GM04503 (cell line): Measurements from ENCODE around the gene INHBE.
"Not testable (repeated sequence)": the region's sequence is repeated elsewhere in the genome, so short reads cannot be mapped to it uniquely, and the experiment has no call there.

Source experiments
- DNase-seq: peaks from one replicate; pipeline ENCODE4 v3.0.0-alpha.2; 2012; ENCODE audit warnings: low read depth

INHBE gene

DNA sequence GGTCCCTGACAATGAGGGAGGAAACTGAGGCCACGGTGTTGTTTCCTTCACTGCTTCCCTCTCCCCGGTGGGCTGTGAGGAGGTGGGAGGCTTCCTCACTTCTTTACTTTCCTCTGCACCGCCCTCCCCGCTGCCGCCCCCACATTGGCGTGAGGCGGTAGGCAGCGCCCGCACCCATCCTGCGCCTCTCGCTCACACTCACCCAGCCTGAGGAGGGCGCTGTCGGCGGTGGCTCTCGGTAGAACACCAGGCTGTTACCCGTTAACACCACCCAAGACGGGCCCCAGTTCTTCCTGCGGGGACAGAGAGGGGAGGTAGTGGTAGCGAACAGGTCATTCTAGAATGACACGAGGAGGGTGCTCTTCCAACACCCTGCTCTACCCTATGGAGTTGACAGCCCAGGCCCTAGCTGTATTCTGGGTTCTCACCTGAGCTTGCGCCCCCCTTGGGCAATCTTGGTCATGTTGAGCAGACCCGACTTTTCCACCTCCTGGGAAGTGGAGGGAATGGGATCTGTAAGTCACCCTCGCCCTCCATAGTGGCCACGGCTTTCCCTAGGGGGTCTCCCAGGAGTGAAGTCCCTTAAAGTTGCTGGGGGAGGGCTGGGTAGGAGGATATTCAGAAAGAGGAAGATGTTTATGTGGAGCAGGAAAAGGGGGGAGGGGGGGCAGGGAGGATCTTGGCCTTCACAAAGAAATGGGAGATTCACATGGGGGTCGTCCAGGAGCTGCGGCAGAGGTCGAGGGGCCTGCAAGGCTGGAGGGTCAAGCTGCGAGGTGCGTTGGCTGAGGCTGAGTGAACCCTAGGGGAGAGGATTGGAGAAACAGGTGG, 21.3 kb downstream of the INHBE start:
- DNase-seq: no peak

DNA sequence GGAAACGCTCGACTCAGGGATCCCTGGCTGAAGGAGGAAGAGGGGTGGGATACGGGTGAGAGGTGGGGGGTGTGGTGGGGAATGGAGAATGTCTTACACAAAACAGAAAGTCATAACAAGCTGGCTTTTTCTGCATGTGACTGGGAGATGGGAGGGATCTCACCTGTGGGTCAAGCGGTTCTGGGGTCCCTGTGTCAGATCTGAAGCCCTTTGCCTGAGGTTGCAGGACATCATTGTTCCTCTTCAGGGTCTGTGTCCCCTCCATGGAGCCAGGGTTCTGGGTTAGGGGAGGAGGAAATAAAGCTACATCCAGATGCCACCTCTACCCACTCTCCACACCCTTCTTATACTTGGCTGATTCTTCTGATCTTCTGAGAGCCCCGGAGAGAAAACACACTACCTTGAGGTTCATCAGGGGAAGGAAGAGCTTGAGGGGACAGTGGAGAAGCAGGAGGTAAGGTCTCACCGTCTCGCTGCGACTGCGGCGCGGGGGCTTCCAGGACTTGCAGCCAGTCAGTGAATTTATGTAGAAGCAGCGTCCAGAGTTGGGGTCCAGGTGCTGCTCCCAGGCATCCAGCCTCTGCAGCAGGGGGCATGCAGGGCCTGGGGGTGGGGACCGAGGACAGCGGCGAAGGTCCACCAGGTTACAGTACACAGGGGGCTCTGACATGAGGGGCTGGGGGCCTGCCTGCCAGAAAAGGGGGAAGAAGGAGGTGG, 22.0 kb downstream of the INHBE start:
- DNase-seq: no peak

- DNase-seq: no peak
Observed at GRCh38 chr12:57477710-57478681, 22.9 kb downstream of the INHBE start.

GRCh38 chr12:57479043-57479375, 23.9 kb downstream of the INHBE start:
- DNase-seq: no peak

- no peak for DNase-seq
Observed at GRCh38 chr12:57479376-57480115, 24.4 kb downstream of the INHBE start, which contains the start of gene ARHGAP9. Gene ARHGAP9 (minus strand): TSS chr12:57479866. CDS start chr12:57479406, 460 bp downstream.

GRCh38 chr12:57481671-57482070, 26.6 kb downstream of the INHBE start:
- no peak for DNase-seq

GRCh38 chr12:57483466-57483865, 28.4 kb downstream of the INHBE start:
- peak; percentile 44 for DNase-seq

DNA sequence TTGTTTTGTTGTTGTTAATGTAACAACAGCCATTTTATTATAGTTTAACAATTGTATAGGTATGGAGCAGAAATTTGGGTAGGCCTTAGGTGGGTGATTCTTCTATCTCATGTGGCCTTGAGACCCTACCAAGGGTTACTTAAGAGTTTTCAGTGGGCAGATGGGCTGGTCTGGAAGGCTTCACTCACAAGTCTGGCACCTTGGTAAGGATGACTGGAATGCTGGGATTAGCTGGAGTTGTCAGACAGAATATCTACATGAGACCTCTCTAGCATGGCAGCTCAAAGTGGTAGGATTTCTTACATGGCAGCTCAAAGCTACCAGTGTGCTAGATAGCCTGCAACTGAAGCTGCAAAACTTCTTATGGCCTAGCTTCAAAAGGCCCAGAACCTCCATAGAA, 30.6 kb downstream of the INHBE start:
- no peak for DNase-seq

GRCh38 chr12:57487055-57487596, 32.0 kb downstream of the INHBE start:
- DNase-seq: no peak

DNA sequence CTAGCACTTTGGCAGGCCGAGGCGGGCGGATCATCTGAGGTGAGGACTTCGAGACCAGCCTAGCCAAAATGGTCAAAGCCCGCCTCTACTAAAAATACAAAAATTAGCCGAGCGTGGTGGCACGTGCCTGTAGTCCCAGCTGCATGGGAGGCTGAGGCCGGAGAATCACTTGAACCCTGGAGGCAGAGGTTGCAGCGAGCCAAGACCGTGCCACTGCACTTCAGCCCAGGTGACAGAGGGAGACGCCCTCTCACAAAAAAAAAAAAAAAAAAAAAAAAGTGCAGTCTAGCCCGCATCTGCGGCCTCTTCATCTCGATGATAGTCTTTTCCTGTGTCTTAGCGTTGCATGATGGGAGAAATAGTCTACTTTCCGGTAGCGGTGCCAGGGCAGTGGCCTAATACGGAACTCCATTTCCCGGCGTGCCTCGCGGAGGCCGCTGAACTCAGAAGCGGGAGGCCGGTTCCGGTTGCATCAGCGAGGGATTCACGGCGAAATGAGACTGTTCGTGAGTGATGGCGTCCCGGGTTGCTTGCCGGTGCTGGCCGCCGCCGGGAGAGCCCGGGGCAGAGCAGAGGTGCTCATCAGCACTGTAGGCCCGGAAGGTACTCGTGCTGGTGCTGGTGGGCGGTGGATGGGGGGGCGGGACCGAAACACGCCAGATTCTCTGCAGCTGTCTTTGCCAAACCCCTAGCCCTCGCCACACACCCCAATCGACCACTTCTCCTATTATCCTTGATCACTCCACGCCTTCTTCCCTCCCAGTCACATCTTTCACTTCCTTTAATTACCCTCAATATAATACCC, 32.7 kb downstream of the INHBE start, which contains the start of gene MARS1:
Gene MARS1 (plus strand): TSS at position 472 of the 805 bp plus-strand sequence. CDS start 23 bp downstream, at position 495.
- DNase-seq: peak; percentile 91

GRCh38 chr12:57488402-57489156, 33.5 kb downstream of the INHBE start:
- no peak for DNase-seq

- no peak for DNase-seq
Observed at GRCh38 chr12:57489157-57489641, 34.1 kb downstream of the INHBE start.

DNA sequence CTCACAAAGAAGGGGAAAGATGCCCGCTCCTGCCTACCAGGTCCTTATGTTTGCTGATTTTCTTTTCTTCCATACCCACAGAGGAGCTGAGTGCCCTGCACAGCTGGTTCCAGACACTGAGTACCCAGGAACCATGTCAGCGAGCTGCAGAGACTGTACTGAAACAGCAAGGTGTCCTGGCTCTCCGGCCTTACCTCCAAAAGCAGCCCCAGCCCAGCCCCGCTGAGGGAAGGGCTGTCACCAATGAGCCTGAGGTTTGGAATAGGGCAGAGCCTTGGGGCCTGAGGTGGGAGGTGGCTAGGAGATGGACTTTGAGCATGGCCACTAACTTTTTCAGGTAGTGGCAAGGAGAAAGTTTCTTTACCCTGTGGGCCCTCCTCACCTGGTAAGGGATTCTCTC, 35.0 kb downstream of the INHBE start:
- DNase-seq: no peak

DNA sequence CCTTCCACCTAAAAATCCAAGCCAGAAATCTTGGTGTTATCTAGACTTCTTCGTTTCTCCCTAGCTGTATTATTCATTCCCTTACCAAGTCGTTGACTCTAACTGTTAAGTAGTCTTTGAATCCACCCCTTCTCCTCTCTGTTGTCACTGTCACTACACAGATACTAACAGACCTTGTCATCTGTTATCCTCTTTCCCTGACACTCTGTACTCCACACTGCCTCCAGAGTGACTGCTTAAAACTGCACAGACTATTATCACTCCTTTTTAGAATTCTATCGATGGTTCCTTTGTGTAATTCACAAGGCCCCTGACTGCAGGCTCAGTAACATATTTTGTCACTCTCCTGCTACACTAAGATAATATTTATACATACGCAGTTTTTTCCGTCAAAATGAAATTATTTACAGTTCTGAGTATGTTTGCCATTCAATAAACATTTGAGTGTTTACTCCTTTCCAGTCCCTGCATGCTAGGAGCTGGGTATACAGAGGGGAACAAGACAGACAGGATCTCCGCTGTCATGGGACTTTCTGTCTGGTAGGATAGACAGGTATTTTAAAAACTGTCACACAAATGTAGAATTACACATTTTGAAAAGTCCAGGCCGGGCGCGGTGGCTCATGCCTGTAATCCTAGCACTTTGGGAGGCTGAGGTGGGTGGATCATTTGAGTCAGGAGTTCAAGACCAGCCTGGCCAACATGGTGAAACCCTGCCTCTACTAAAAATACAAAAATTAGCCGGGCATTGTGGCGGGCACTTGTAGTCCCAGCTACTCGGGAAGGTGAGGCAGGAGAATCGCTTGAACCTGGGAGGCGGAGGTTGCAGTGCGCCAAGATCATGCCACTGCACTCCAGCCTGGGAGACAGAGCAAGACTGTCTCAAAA, 36.5 kb downstream of the INHBE start:
- DNase-seq: no peak

GRCh38 chr12:57495051-57495701, 40.1 kb downstream of the INHBE start:
- DNase-seq: not testable (repeated sequence)

GRCh38 chr12:57496822-57497221, 41.7 kb downstream of the INHBE start:
- DNase-seq: no peak

- no peak for DNase-seq
Observed at GRCh38 chr12:57497223-57498131, 42.4 kb downstream of the INHBE start.
